Measurements from ENCODE around the gene CACNA1G. TPM values are rescaled to one million over a fixed set of nuclear protein-coding genes. Genes with fewer than 3 reads are reported as not detected.
A peak's percentile ranks its signal among the peaks of the same experiment; 100 is the strongest.

The CACNA1G gene
- total and polyA plus RNA-seq, 9 of the 15 experiments (the other 6 are each of a cell fraction or from before 2014, with no cell fraction given), result 0.01 TPM; not detected in 8

GRCh38 chr17:50664788-50665458, 104.4 kb downstream of the CACNA1G start (continued):
- TF ChIP-seq THRAP3 (IDR thresholded peaks at IDR 0.05; ENCODE audit: borderline replicate concordance), result no peak
- TF ChIP-seq ZNF175 (CRISPR knock-in tag; IDR thresholded peaks at IDR 0.05; ENCODE audit: low read depth), result no peak
- TF ChIP-seq NCOR1 (IDR thresholded peaks at IDR 0.05), result peak; percentile 85
- no peak for TF ChIP-seq ILK (tag; IDR thresholded peaks at IDR 0.05; ENCODE audit: borderline replicate concordance, low read depth)
- TF ChIP-seq TAF7 (tag; IDR thresholded peaks at IDR 0.05), result no peak
- no peak for TF ChIP-seq ZNF347 (CRISPR knock-in tag; IDR thresholded peaks at IDR 0.05; ENCODE audit: low read depth)
- TF ChIP-seq SMAD4 (CRISPR knock-in tag; conservative IDR thresholded peaks at IDR 0.05), result peak; percentile 82
- TF ChIP-seq ZNF561 (CRISPR knock-in tag; conservative IDR thresholded peaks at IDR 0.05), result no peak
- 0 out of 2 replicates have a peak, but pooled peaks have one; percentile 25 for TF ChIP-seq JUND (IDR thresholded peaks at IDR 0.05; ENCODE audit: borderline replicate concordance, low read depth, low read length)
- TF ChIP-seq JUND (tag; IDR thresholded peaks at IDR 0.05; ENCODE audit: borderline replicate concordance, low read depth, low read length), result peak; percentile 36; the same call in 1 of the 3 replicates
- TF ChIP-seq EP300 (IDR thresholded peaks at IDR 0.05; ENCODE audit: low read length), result peak; percentile 51; the same call in 1 of the 2 replicates
- TF ChIP-seq HDAC6 (IDR thresholded peaks at IDR 0.05; ENCODE audit: low read depth, low read length), result no peak
- TF ChIP-seq SAFB2 (IDR thresholded peaks at IDR 0.05; ENCODE audit: borderline replicate concordance, low read depth, low read length, severe bottlenecking), result no peak
- TF ChIP-seq NRF1 (conservative IDR thresholded peaks at IDR 0.05 in 1 of 2, IDR thresholded peaks at IDR 0.05 in 1 of 2), result no peak
- TF ChIP-seq ZNF592 (IDR thresholded peaks at IDR 0.05), result peak; percentile 57; the same call in 1 of the 2 replicates
- TF ChIP-seq, protein P1, sequence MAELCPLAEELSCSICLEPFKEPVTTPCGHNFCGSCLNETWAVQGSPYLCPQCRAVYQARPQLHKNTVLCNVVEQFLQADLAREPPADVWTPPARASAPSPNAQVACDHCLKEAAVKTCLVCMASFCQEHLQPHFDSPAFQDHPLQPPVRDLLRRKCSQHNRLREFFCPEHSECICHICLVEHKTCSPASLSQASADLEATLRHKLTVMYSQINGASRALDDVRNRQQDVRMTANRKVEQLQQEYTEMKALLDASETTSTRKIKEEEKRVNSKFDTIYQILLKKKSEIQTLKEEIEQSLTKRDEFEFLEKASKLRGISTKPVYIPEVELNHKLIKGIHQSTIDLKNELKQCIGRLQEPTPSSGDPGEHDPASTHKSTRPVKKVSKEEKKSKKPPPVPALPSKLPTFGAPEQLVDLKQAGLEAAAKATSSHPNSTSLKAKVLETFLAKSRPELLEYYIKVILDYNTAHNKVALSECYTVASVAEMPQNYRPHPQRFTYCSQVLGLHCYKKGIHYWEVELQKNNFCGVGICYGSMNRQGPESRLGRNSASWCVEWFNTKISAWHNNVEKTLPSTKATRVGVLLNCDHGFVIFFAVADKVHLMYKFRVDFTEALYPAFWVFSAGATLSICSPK (IDR thresholded peaks at IDR 0.05; ENCODE audit: borderline replicate concordance), result no peak
- TF ChIP-seq, protein P2, sequence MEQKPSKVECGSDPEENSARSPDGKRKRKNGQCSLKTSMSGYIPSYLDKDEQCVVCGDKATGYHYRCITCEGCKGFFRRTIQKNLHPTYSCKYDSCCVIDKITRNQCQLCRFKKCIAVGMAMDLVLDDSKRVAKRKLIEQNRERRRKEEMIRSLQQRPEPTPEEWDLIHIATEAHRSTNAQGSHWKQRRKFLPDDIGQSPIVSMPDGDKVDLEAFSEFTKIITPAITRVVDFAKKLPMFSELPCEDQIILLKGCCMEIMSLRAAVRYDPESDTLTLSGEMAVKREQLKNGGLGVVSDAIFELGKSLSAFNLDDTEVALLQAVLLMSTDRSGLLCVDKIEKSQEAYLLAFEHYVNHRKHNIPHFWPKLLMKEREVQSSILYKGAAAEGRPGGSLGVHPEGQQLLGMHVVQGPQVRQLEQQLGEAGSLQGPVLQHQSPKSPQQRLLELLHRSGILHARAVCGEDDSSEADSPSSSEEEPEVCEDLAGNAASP (IDR thresholded peaks at IDR 0.05), result no peak
- TF ChIP-seq TCF7L2 (IDR thresholded peaks at IDR 0.05; ENCODE audit: low read depth, low read length), result no peak
- TF ChIP-seq, protein P3, sequence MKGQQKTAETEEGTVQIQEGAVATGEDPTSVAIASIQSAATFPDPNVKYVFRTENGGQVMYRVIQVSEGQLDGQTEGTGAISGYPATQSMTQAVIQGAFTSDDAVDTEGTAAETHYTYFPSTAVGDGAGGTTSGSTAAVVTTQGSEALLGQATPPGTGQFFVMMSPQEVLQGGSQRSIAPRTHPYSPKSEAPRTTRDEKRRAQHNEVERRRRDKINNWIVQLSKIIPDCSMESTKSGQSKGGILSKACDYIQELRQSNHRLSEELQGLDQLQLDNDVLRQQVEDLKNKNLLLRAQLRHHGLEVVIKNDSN (CRISPR knock-in tag; IDR thresholded peaks at IDR 0.05), result no peak
- TF ChIP-seq RBM14 (IDR thresholded peaks at IDR 0.05; ENCODE audit: borderline replicate concordance, insufficient read depth, low read depth, low read length), result no peak
